KMS-11 (cell line): ENCODE results near the gene RP2.

Experiments used
- H2AFZ ChIP-seq: fragments of 200-600 bp; sonication (generic); 2 replicates; pipeline ENCODE4 v1.6.1; 2016; ENCODE audit warnings: antibody characterized with exemption, mixed run types, low read depth
- H3K27ac ChIP-seq: fragments of 200-600 bp; sonication (generic); 2 replicates; pipeline ENCODE4 v1.6.1; 2016; ENCODE audit warnings: mild to moderate bottlenecking, mixed run types
- H3K27me3 ChIP-seq: fragments of 200-600 bp; sonication (generic); 2 replicates; pipeline ENCODE4 v1.6.1; 2017; ENCODE audit warnings: mild to moderate bottlenecking, low read depth, mixed run types, moderate library complexity; ENCODE audit not compliant: insufficient read depth
- H3K36me3 ChIP-seq: fragments of 200-600 bp; sonication (generic); 2 replicates; pipeline ENCODE4 v1.6.1; 2017; ENCODE audit warnings: mild to moderate bottlenecking, mixed run types; ENCODE audit not compliant: insufficient read depth
- H3K4me1 ChIP-seq: fragments of 200-600 bp; sonication (generic); 2 replicates; pipeline ENCODE4 v1.6.1; 2016; ENCODE audit warnings: mild to moderate bottlenecking, low read depth, mixed run types; ENCODE audit not compliant: poor library complexity, severe bottlenecking
- H3K4me2 ChIP-seq: fragments of 200-600 bp; sonication (generic); 2 replicates; pipeline ENCODE4 v1.7.0; 2016; ENCODE audit warnings: mild to moderate bottlenecking, mixed run types
- H3K4me3 ChIP-seq: fragments of 200-600 bp; sonication (generic); IDR thresholded peaks from 2 replicates; pipeline ENCODE4 v1.6.1; 2017; ENCODE audit warnings: low read depth, low read length, mixed read lengths; ENCODE audit not compliant: insufficient read depth
- H3K79me2 ChIP-seq: fragments of 200-600 bp; sonication (generic); 2 replicates; pipeline ENCODE4 v1.6.1; 2016; ENCODE audit warnings: low read depth, mixed run types; ENCODE audit not compliant: insufficient read depth
- H3K9ac ChIP-seq: fragments of 200-600 bp; sonication (generic); 2 replicates; pipeline ENCODE4 v1.6.1; 2016; ENCODE audit warnings: mild to moderate bottlenecking, mixed run types
- H4K20me1 ChIP-seq: fragments of 200-600 bp; sonication (generic); 2 replicates; pipeline ENCODE4 v1.6.1; 2016; ENCODE audit warnings: mild to moderate bottlenecking, mixed run types; ENCODE audit not compliant: insufficient read depth
- TF ChIP-seq, protein P1 (sequence below): fragments of 200-600 bp; sonication (generic); conservative IDR thresholded peaks from 2 replicates; pipeline ENCODE4 v1.6.1; 2017; ENCODE audit warnings: low read depth, mild to moderate bottlenecking, antibody characterized with exemption, low read length, moderate library complexity, mixed read lengths

Gene RP2

DNA sequence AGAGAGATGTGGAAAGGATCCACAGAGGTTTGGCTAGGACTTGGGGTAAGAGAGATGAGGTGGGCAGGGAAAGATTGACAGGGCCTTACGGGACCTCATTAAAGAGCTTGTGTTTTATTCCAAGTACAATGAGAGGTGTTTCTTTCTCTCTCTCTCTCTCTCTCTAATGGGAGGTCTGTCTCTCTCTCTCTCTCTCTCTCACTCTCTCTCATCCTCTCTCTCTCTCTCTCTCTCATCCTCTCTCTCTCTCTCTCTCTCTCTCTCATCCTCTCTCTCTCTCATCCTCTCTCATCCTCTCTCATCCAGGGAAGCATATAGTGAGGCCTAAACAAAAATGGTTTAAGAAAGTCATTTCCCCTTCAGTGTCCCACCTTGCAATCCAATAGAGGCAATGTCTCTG, 80.8 kb downstream of the RP2 start:
- Histone ChIP-seq H3K4me3 (no peak overlapping the region), H3K36me3 (no peaks in the 10 kb centered on the region), H4K20me1 (no peaks in the 10 kb centered on the region), H3K27ac (no peak overlapping the region), H3K4me1 (peaks cover 9% of the 10 kb centered on the region), H3K4me2 (no peak overlapping the region), H3K9ac (no peak overlapping the region), H3K27me3 (no peaks in the 10 kb centered on the region), H3K79me2 (no peaks in the 10 kb centered on the region), H2AFZ (no peak overlapping the region)
- TF ChIP-seq, protein P1, sequence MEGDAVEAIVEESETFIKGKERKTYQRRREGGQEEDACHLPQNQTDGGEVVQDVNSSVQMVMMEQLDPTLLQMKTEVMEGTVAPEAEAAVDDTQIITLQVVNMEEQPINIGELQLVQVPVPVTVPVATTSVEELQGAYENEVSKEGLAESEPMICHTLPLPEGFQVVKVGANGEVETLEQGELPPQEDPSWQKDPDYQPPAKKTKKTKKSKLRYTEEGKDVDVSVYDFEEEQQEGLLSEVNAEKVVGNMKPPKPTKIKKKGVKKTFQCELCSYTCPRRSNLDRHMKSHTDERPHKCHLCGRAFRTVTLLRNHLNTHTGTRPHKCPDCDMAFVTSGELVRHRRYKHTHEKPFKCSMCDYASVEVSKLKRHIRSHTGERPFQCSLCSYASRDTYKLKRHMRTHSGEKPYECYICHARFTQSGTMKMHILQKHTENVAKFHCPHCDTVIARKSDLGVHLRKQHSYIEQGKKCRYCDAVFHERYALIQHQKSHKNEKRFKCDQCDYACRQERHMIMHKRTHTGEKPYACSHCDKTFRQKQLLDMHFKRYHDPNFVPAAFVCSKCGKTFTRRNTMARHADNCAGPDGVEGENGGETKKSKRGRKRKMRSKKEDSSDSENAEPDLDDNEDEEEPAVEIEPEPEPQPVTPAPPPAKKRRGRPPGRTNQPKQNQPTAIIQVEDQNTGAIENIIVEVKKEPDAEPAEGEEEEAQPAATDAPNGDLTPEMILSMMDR: no peak

DNA sequence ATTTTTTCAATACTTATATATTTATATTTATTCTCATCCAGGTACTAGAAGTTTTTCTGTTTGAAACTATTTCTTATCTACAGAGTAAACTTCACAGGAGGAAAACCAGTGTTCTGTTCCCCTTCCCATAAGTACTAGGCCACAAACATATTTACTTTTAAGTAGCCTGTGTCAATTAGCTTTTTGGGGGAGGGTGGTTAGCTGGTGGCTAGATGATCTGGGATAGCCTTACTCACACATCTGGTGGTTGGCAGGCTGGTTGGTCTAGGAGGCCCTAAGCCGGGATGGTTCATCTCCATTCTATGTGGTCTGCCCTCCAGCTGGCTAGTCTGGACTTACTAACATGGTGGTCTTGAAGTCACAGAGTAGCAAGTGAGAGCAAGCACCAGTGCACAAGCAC, 81.6 kb downstream of the RP2 start:
- Histone ChIP-seq H4K20me1 (no peaks in the 10 kb centered on the region), H3K27me3 (no peaks in the 10 kb centered on the region), H3K4me1 (peaks cover 9% of the 10 kb centered on the region), H2AFZ (no peak overlapping the region), H3K4me3 (no peak overlapping the region), H3K9ac (no peak overlapping the region), H3K36me3 (no peaks in the 10 kb centered on the region), H3K4me2 (no peak overlapping the region), H3K79me2 (no peaks in the 10 kb centered on the region), H3K27ac (no peak overlapping the region)
- TF ChIP-seq, protein P1: no peak

- Histone ChIP-seq H3K4me1 (no peaks in the 10 kb centered on the region), H3K36me3 (no peaks in the 10 kb centered on the region), H4K20me1 (no peaks in the 10 kb centered on the region), H3K9ac (no peak overlapping the region), H2AFZ (no peak overlapping the region), H3K27ac (no peak overlapping the region), H3K79me2 (no peaks in the 10 kb centered on the region), H3K4me2 (no peak overlapping the region), H3K27me3 (no peaks in the 10 kb centered on the region), H3K4me3 (no peak overlapping the region)
- TF ChIP-seq, protein P1: no peak
Measured at GRCh38 chrX:46920235-46920634, 83.4 kb downstream of the RP2 start.

GRCh38 chrX:46922611-46923010, 85.8 kb downstream of the RP2 start:
- Histone ChIP-seq H3K4me1 (no peaks in the 10 kb centered on the region), H3K4me2 (no peak overlapping the region), H3K27ac (no peak overlapping the region), H3K79me2 (no peaks in the 10 kb centered on the region), H3K27me3 (no peaks in the 10 kb centered on the region), H4K20me1 (no peaks in the 10 kb centered on the region), H3K9ac (no peak overlapping the region), H3K4me3 (no peak overlapping the region), H2AFZ (no peak overlapping the region), H3K36me3 (no peaks in the 10 kb centered on the region)
- TF ChIP-seq, protein P1: no peak

GRCh38 chrX:46927718-46928117, 90.9 kb downstream of the RP2 start:
- Histone ChIP-seq H3K4me1 (no peaks in the 10 kb centered on the region), H3K4me2 (no peak overlapping the region), H3K36me3 (no peaks in the 10 kb centered on the region), H3K79me2 (no peaks in the 10 kb centered on the region; the same call in 1 of the 2 replicates), H3K4me3 (no peak overlapping the region), H2AFZ (no peak overlapping the region), H3K27me3 (no peaks in the 10 kb centered on the region), H3K9ac (no peak overlapping the region), H3K27ac (no peak overlapping the region), H4K20me1 (no peaks in the 10 kb centered on the region)
- TF ChIP-seq, protein P1: no peak
